ENCODE data around the gene HSD17B11. TPM values are rescaled to one million over a fixed set of nuclear protein-coding genes. Genes with fewer than 3 reads are reported as not detected.

HSD17B11 gene
- total RNA-seq, 1 donor from 2014 or later: 95.6 TPM

GRCh38 chr4:87360338-87360935 is 30.6 kb downstream of the HSD17B11 start:
- Histone ChIP-seq H3K27me3 (no peaks in the 10 kb centered on the region), H3K27ac (no peak overlapping the region), H3K9me3 (no peaks in the 10 kb centered on the region), H3K4me1 (peaks cover 3% of the 10 kb centered on the region), H3K36me3 (peaks cover 84% of the 10 kb centered on the region), H3K4me3 (no peak overlapping the region)
- DNase-seq (no peak), ATAC-seq (no peak)
- TF ChIP-seq CTCF (IDR thresholded peaks at IDR 0.05): no peak
- intact Hi-C loops (cut with DNase I): no loop called here

- no peaks in the 10 kb centered on the region for H3K27me3 ChIP-seq
- intact Hi-C loops (cut with DNase I): no loop called here
- peaks cover 83% of the 10 kb centered on the region for H3K36me3 ChIP-seq
- H3K4me1 ChIP-seq: peaks cover 8% of the 10 kb centered on the region
- H3K4me3 ChIP-seq: no peak overlapping the region
- DNase-seq (no peak), ATAC-seq (peak; percentile 36)
- no peaks in the 10 kb centered on the region for H3K9me3 ChIP-seq
- no peak overlapping the region for H3K27ac ChIP-seq
- TF ChIP-seq CTCF (IDR thresholded peaks at IDR 0.05): no peak
These were observed 31.7 kb downstream of the HSD17B11 start for GRCh38 chr4:87359258-87359657.

GRCh38 chr4:87356832-87357526 is 34.0 kb downstream of the HSD17B11 start:
- no peak overlapping the region for H3K4me3 ChIP-seq
- peaks cover 60% of the 10 kb centered on the region for H3K36me3 ChIP-seq
- no peak for ATAC-seq
- TF ChIP-seq CTCF (IDR thresholded peaks at IDR 0.05): no peak
- peaks cover 15% of the 10 kb centered on the region for H3K4me1 ChIP-seq
- H3K27ac ChIP-seq: peak overlapping the region; percentile 13
- no peak for DNase-seq
- no peaks in the 10 kb centered on the region for H3K9me3 ChIP-seq
- intact Hi-C loops (cut with DNase I): no loop called here
- H3K27me3 ChIP-seq: no peaks in the 10 kb centered on the region

- intact Hi-C loops (cut with DNase I): no loop called here
- Histone ChIP-seq H3K4me1 (peaks cover 15% of the 10 kb centered on the region), H3K9me3 (no peaks in the 10 kb centered on the region), H3K4me3 (no peak overlapping the region), H3K36me3 (peaks cover 40% of the 10 kb centered on the region), H3K27me3 (no peaks in the 10 kb centered on the region), H3K27ac (peak overlapping the region; percentile 56)
- ATAC-seq: peak; percentile 49
- DNase-seq: no peak
- TF ChIP-seq CTCF (IDR thresholded peaks at IDR 0.05): no peak
These were observed 36.6 kb downstream of the HSD17B11 start for GRCh38 chr4:87354168-87355102.

- ATAC-seq: peak; percentile 87
- Histone ChIP-seq H3K27ac (peak overlapping the region; percentile 56), H3K4me1 (peaks cover 15% of the 10 kb centered on the region), H3K4me3 (no peak overlapping the region), H3K9me3 (no peaks in the 10 kb centered on the region), H3K36me3 (peaks cover 32% of the 10 kb centered on the region), H3K27me3 (no peaks in the 10 kb centered on the region)
- TF ChIP-seq CTCF (IDR thresholded peaks at IDR 0.05): peak; percentile 53
- intact Hi-C loops (cut with DNase I): no loop called here
- DNase-seq: no peak
These were observed 37.4 kb downstream of the HSD17B11 start for GRCh38 chr4:87353592-87353991.

All from upper lobe of right lung (tissue), 1 donor.